ENCODE data around the gene TCERG1L.

Gene TCERG1L

GRCh38 chr10:131311661-131312477, at the start of gene TCERG1L:
TCERG1L (minus strand) TSS chr10:131311721; CDS start chr10:131311635, 86 bp downstream.
- no peaks in the 10 kb centered on the region for H3K36me3 ChIP-seq (ENCODE audit: insufficient read depth, low read length)
- H3K9ac ChIP-seq (ENCODE audit: low read depth, low read length) = peak within 1 kb of the TSS; percentile 74
- H3K4me1 ChIP-seq (ENCODE audit: insufficient read depth, low read length) = peaks cover 8% of the 10 kb centered on the region; the same call in 1 of the 2 replicates
- no peaks in the 10 kb centered on the region for H3K9me3 ChIP-seq (ENCODE audit: control insufficient read depth, insufficient read depth, low read length)

- Histone ChIP-seq H3K9ac (ENCODE audit: low read depth, low read length) (no peak overlapping the region), H3K36me3 (ENCODE audit: insufficient read depth, low read length) (no peaks in the 10 kb centered on the region), H3K9me3 (ENCODE audit: control insufficient read depth, insufficient read depth, low read length) (no peaks in the 10 kb centered on the region), H3K4me1 (ENCODE audit: insufficient read depth, low read length) (no peaks in the 10 kb centered on the region)
These were observed 47.4 kb upstream of the TCERG1L start for GRCh38 chr10:131358741-131359442.

GRCh38 chr10:131356442-131356841, 44.9 kb upstream of the TCERG1L start:
- Histone ChIP-seq H3K36me3 (ENCODE audit: insufficient read depth, low read length) (no peaks in the 10 kb centered on the region), H3K9me3 (ENCODE audit: control insufficient read depth, insufficient read depth, low read length) (no peaks in the 10 kb centered on the region)

GRCh38 chr10:131355881-131356280, 44.4 kb upstream of the TCERG1L start:
- Histone ChIP-seq H3K9me3 (ENCODE audit: control insufficient read depth, insufficient read depth, low read length) (no peaks in the 10 kb centered on the region), H3K4me1 (ENCODE audit: insufficient read depth, low read length) (no peaks in the 10 kb centered on the region), H3K9ac (ENCODE audit: low read depth, low read length) (no peak overlapping the region), H3K36me3 (ENCODE audit: insufficient read depth, low read length) (no peaks in the 10 kb centered on the region)

More at GRCh38 chr10:131356442-131356841, 44.9 kb upstream of the TCERG1L start:
- no peaks in the 10 kb centered on the region for H3K4me1 ChIP-seq (ENCODE audit: insufficient read depth, low read length)
- H3K9ac ChIP-seq (ENCODE audit: low read depth, low read length) = no peak overlapping the region

- H3K4me1 ChIP-seq (ENCODE audit: insufficient read depth, low read length) = peaks cover 2% of the 10 kb centered on the region; the same call in 1 of the 2 replicates
- no peak overlapping the region for H3K9ac ChIP-seq (ENCODE audit: low read depth, low read length)
- no peaks in the 10 kb centered on the region for H3K9me3 ChIP-seq (ENCODE audit: control insufficient read depth, insufficient read depth, low read length)
- no peaks in the 10 kb centered on the region for H3K36me3 ChIP-seq (ENCODE audit: insufficient read depth, low read length)
These were observed 43.5 kb upstream of the TCERG1L start for GRCh38 chr10:131355056-131355455.

- Histone ChIP-seq H3K36me3 (ENCODE audit: insufficient read depth, low read length) (no peaks in the 10 kb centered on the region), H3K9me3 (ENCODE audit: control insufficient read depth, insufficient read depth, low read length) (no peaks in the 10 kb centered on the region), H3K9ac (ENCODE audit: low read depth, low read length) (no peak overlapping the region), H3K4me1 (ENCODE audit: insufficient read depth, low read length) (peaks cover 4% of the 10 kb centered on the region; the same call in 1 of the 2 replicates)
These were observed 42.9 kb upstream of the TCERG1L start for GRCh38 chr10:131354380-131354779.

- Histone ChIP-seq H3K9me3 (ENCODE audit: control insufficient read depth, insufficient read depth, low read length) (no peaks in the 10 kb centered on the region), H3K36me3 (ENCODE audit: insufficient read depth, low read length) (no peaks in the 10 kb centered on the region), H3K4me1 (ENCODE audit: insufficient read depth, low read length) (peaks cover 4% of the 10 kb centered on the region; the same call in 1 of the 2 replicates), H3K9ac (ENCODE audit: low read depth, low read length) (no peak overlapping the region)
These were observed 41.3 kb upstream of the TCERG1L start for GRCh38 chr10:131352765-131353290.

- Histone ChIP-seq H3K36me3 (ENCODE audit: insufficient read depth, low read length) (no peaks in the 10 kb centered on the region), H3K4me1 (ENCODE audit: insufficient read depth, low read length) (peaks cover 4% of the 10 kb centered on the region; the same call in 1 of the 2 replicates), H3K9me3 (ENCODE audit: control insufficient read depth, insufficient read depth, low read length) (no peaks in the 10 kb centered on the region), H3K9ac (ENCODE audit: low read depth, low read length) (no peak overlapping the region)
These were observed 39.1 kb upstream of the TCERG1L start for GRCh38 chr10:131350660-131351059.

GRCh38 chr10:131350245-131350644, 38.7 kb upstream of the TCERG1L start:
- no peaks in the 10 kb centered on the region for H3K9me3 ChIP-seq (ENCODE audit: control insufficient read depth, insufficient read depth, low read length)
- no peak overlapping the region for H3K9ac ChIP-seq (ENCODE audit: low read depth, low read length)
- no peaks in the 10 kb centered on the region for H3K36me3 ChIP-seq (ENCODE audit: insufficient read depth, low read length)
- peaks cover 4% of the 10 kb centered on the region; the same call in 1 of the 2 replicates for H3K4me1 ChIP-seq (ENCODE audit: insufficient read depth, low read length)

GRCh38 chr10:131346456-131346855, 34.9 kb upstream of the TCERG1L start:
- H3K36me3 ChIP-seq (ENCODE audit: insufficient read depth, low read length) = no peaks in the 10 kb centered on the region
- no peak overlapping the region for H3K9ac ChIP-seq (ENCODE audit: low read depth, low read length)
- no peaks in the 10 kb centered on the region for H3K9me3 ChIP-seq (ENCODE audit: control insufficient read depth, insufficient read depth, low read length)
- H3K4me1 ChIP-seq (ENCODE audit: insufficient read depth, low read length) = peaks cover 4% of the 10 kb centered on the region; the same call in 1 of the 2 replicates

- Histone ChIP-seq H3K4me1 (ENCODE audit: insufficient read depth, low read length) (peaks cover 4% of the 10 kb centered on the region; the same call in 1 of the 2 replicates), H3K9me3 (ENCODE audit: control insufficient read depth, insufficient read depth, low read length) (no peaks in the 10 kb centered on the region), H3K36me3 (ENCODE audit: insufficient read depth, low read length) (no peaks in the 10 kb centered on the region), H3K9ac (ENCODE audit: low read depth, low read length) (no peak overlapping the region)
These were observed 34.2 kb upstream of the TCERG1L start for GRCh38 chr10:131345691-131346090.

- no peaks in the 10 kb centered on the region for H3K9me3 ChIP-seq (ENCODE audit: control insufficient read depth, insufficient read depth, low read length)
- H3K4me1 ChIP-seq (ENCODE audit: insufficient read depth, low read length) = no peaks in the 10 kb centered on the region; the same call in 1 of the 2 replicates
- no peaks in the 10 kb centered on the region for H3K36me3 ChIP-seq (ENCODE audit: insufficient read depth, low read length)
- H3K9ac ChIP-seq (ENCODE audit: low read depth, low read length) = no peak overlapping the region
These were observed 33.2 kb upstream of the TCERG1L start for GRCh38 chr10:131344747-131345146.

- Histone ChIP-seq H3K4me1 (ENCODE audit: insufficient read depth, low read length) (no peaks in the 10 kb centered on the region), H3K9ac (ENCODE audit: low read depth, low read length) (no peak overlapping the region), H3K36me3 (ENCODE audit: insufficient read depth, low read length) (no peaks in the 10 kb centered on the region), H3K9me3 (ENCODE audit: control insufficient read depth, insufficient read depth, low read length) (peaks cover 7% of the 10 kb centered on the region)
These were observed 26.2 kb upstream of the TCERG1L start for GRCh38 chr10:131337741-131338140.

- Histone ChIP-seq H3K9ac (ENCODE audit: low read depth, low read length) (no peak overlapping the region), H3K36me3 (ENCODE audit: insufficient read depth, low read length) (no peaks in the 10 kb centered on the region), H3K4me1 (ENCODE audit: insufficient read depth, low read length) (no peaks in the 10 kb centered on the region), H3K9me3 (ENCODE audit: control insufficient read depth, insufficient read depth, low read length) (no peaks in the 10 kb centered on the region)
These were observed 21.3 kb upstream of the TCERG1L start for GRCh38 chr10:131332821-131333220.
